ENCODE results near the gene HS3ST5. TPM values are rescaled to one million over a fixed set of nuclear protein-coding genes. Genes with fewer than 3 reads are reported as not detected.

The HS3ST5 gene
- total and polyA plus RNA-seq, 2 experiments from 2014 or later = 2.8 to 3.5 TPM

- Histone ChIP-seq H3K4me3 (peak overlapping the region; percentile 82), H3K36me3 (ENCODE audit: insufficient read depth) (no peaks in the 10 kb centered on the region), H3K4me1 (ENCODE audit: insufficient read depth) (peaks cover 40% of the 10 kb centered on the region), H4K20me1 (replicated peaks; ENCODE audit: insufficient read depth) (no peaks in the 10 kb centered on the region), H2AFZ (no peak overlapping the region), H3K4me2 (peak overlapping the region; percentile 75), H3K27ac (ENCODE audit: low read depth) (no peak overlapping the region), H3F3A (replicated peaks; ENCODE audit: low read depth) (peaks cover 4% of the 10 kb centered on the region; the same call in 1 of the 2 replicates), H3K27me3 (ENCODE audit: insufficient read depth) (no peaks in the 10 kb centered on the region), H3K9me2 (ENCODE audit: insufficient read depth) (no peaks in the 10 kb centered on the region), H3K79me2 (replicated peaks; ENCODE audit: insufficient read depth) (peaks cover 69% of the 10 kb centered on the region)
- Mint-ChIP-seq H3K4me3 (peak overlapping the region; percentile 99), H3K27me3 (ENCODE audit: insufficient read depth, low read depth, poor library complexity) (peaks cover 10% of the 10 kb centered on the region), H3K36me3 (ENCODE audit: low read depth) (no peaks in the 10 kb centered on the region; the same call in 2 of the 3 replicates), H3K4me1 (peaks cover 45% of the 10 kb centered on the region), H3K9me3 (peaks cover 4% of the 10 kb centered on the region; the same call in 1 of the 3 replicates), H3K27ac (no peak overlapping the region; the same call in 1 of the 2 replicates)
- no peak for DNase-seq (ENCODE audit: low spot score)
- no peak for ATAC-seq
- TF ChIP-seq ZNF114 (CRISPR knock-in tag; IDR thresholded peaks at IDR 0.05) (no peak), ZNF331 (CRISPR knock-in tag; IDR thresholded peaks at IDR 0.05; ENCODE audit: low read depth) (no peak), CREB1 (CRISPR knock-in tag; IDR thresholded peaks at IDR 0.05; ENCODE audit: low read depth) (no peak), CTCF (conservative IDR thresholded peaks at IDR 0.05; ENCODE audit: low read depth in 2 of 2) (no peak), JUNB (IDR thresholded peaks at IDR 0.05; ENCODE audit: unreplicated experiment) (no peak), ETS1 (IDR thresholded peaks at IDR 0.05) (no peak), NANOG (IDR thresholded peaks at IDR 0.05; ENCODE audit: borderline replicate concordance) (no peak), EZH2phosphoT487 (IDR thresholded peaks at IDR 0.05; ENCODE audit: unreplicated experiment) (no peak), ZNF462 (CRISPR knock-in tag; IDR thresholded peaks at IDR 0.05) (no peak), REST (IDR thresholded peaks at IDR 0.05; ENCODE audit: unreplicated experiment) (no peak), POLR2AphosphoS5 (IDR thresholded peaks at IDR 0.05; ENCODE audit: low read depth) (no peak), EZH2 (IDR thresholded peaks at IDR 0.05; ENCODE audit: low read depth, unreplicated experiment) (no peak), STAT1 (IDR thresholded peaks at IDR 0.05; ENCODE audit: unreplicated experiment) (no peak)
Observed at GRCh38 chr6:114339706-114340105, 3.1 kb downstream of the HS3ST5 start.

Data from GM23338 (cell line).